Keratinocyte (primary cell): ENCODE results near the gene FHOD3. TPM values are rescaled to one million over a fixed set of nuclear protein-coding genes. Genes with fewer than 3 reads are reported as not detected.

Experiments used
- DNase-seq: peaks from one replicate; pipeline ENCODE4 v3.0.0-alpha.2; 2011; ENCODE audit warnings: low read depth, missing footprints, low spot score
- FAIRE-seq: peaks from 2 replicates; lab custom pipeline; 2011; peaks lifted over from hg19 to GRCh38; lab: Jason Lieb, UNC
- H2AFZ ChIP-seq: 2 replicates; pipeline ENCODE4 v1.6.0; 2012; ENCODE audit warnings: low read length, control low read depth, inconsistent platforms; ENCODE audit not compliant: control insufficient read depth
- H3K27ac ChIP-seq: 2 replicates; pipeline ENCODE4 v1.5.1; 2011; ENCODE audit warnings: low read length; ENCODE audit not compliant: control insufficient read depth, insufficient read depth
- H3K27me3 ChIP-seq: 3 replicates; pipeline ENCODE4 v1.6.0; 2011; ENCODE audit warnings: low read length; ENCODE audit not compliant: control insufficient read depth, insufficient read depth; ENCODE audit errors: extremely low read depth
- H3K36me3 ChIP-seq, 2 experiments: 2 replicates in 1 of 2; 3 replicates in 1 of 2; pipeline ENCODE4 v1.5.1; 2011; ENCODE audit warnings: low read length in 2 of 2, mild to moderate bottlenecking in 1 of 2; ENCODE audit not compliant: control insufficient read depth in 2 of 2, insufficient read depth in 2 of 2; ENCODE audit errors: extremely low read depth in 1 of 2
- H3K4me1 ChIP-seq: 3 replicates; pipeline ENCODE4 v1.5.1; 2011; ENCODE audit warnings: low read length; ENCODE audit not compliant: control insufficient read depth, insufficient read depth; ENCODE audit errors: extremely low read depth
- H3K4me2 ChIP-seq: 3 replicates; pipeline ENCODE4 v1.6.0; 2011; ENCODE audit warnings: low read depth, low read length; ENCODE audit not compliant: control insufficient read depth, insufficient read depth; ENCODE audit errors: extremely low read depth
- H3K4me3 ChIP-seq, 3 experiments: fragments of 200-600 bp in 1 of 3; sonication (generic) in 1 of 3; 2 replicates in 2 of 3; 3 replicates in 1 of 3; pipeline ENCODE4 v1.5.1; 2011 to 2016; ENCODE audit warnings: low read length in 3 of 3, mild to moderate bottlenecking in 3 of 3, control low read depth in 2 of 3, inconsistent platforms in 1 of 3, low read depth in 1 of 3, mixed read lengths in 1 of 3, mixed run types in 1 of 3, moderate library complexity in 1 of 3; ENCODE audit not compliant: control insufficient read depth in 2 of 3, insufficient read depth in 2 of 3; ENCODE audit errors: extremely low read depth in 1 of 3
- H3K79me2 ChIP-seq: 2 replicates; pipeline ENCODE4 v1.6.0; 2012; ENCODE audit warnings: low read length; ENCODE audit not compliant: control insufficient read depth, insufficient read depth
- H3K9ac ChIP-seq: 3 replicates; pipeline ENCODE4 v1.6.0; 2011; ENCODE audit warnings: low read length; ENCODE audit not compliant: control insufficient read depth, insufficient read depth; ENCODE audit errors: extremely low read depth
- H3K9me1 ChIP-seq: 3 replicates; pipeline ENCODE4 v1.6.0; 2011; ENCODE audit warnings: low read length; ENCODE audit not compliant: control insufficient read depth, insufficient read depth; ENCODE audit errors: extremely low read depth
- H3K9me3 ChIP-seq: 2 replicates; pipeline ENCODE4 v1.5.1; 2012; ENCODE audit warnings: low read depth, low read length; ENCODE audit not compliant: control insufficient read depth
- H4K20me1 ChIP-seq: 3 replicates; pipeline ENCODE4 v1.6.0; 2011; ENCODE audit warnings: low read length; ENCODE audit not compliant: control insufficient read depth, insufficient read depth; ENCODE audit errors: extremely low read depth
- CTCF ChIP-seq, 3 experiments: IDR thresholded peaks in 1 of 3; conservative IDR thresholded peaks in 1 of 3; optimal IDR thresholded peaks in 1 of 3; 2 replicates in 2 of 3; 3 replicates in 1 of 3; pipeline versions ENCODE3 to v1.5.1; 2011; ENCODE audit warnings: low read length in 3 of 3, mild to moderate bottlenecking in 3 of 3, moderate library complexity in 2 of 3, control low read depth in 1 of 3, inconsistent platforms in 1 of 3; ENCODE audit not compliant: insufficient read depth in 2 of 3; ENCODE audit errors: extremely low read depth in 1 of 3
- EZH2 ChIP-seq: IDR thresholded peaks from one replicate; pipeline ENCODE4 v1.6.1; 2012; ENCODE audit warnings: inconsistent platforms, mild to moderate bottlenecking, low read length, moderate library complexity
- dilution Hi-C: fragments of 300-500 bp; cut with MboI; formaldehyde crosslinking; loops from one replicate; pipeline ENCODE4 v1.7.0; 2020; ENCODE audit warnings: low sequenced_read_pairs; ENCODE audit not compliant: extremely low pct_ligation_motif_present
- polyA plus RNA-seq, 5 experiments: library from polyadenylated mRNA; depleted of rRNA in 3 of 5; stranded (reverse) in 3 of 5; stranded (forward) in 1 of 5; unstranded in 1 of 5; fragments of >200 nt; gene quantifications; 1 replicate in 1 of 5; 2 replicates in 3 of 5; 3 replicates in 1 of 5; pipeline versions ENCODE4 v1.2.1 to v1.2.3, GENCODE V29; 2011 to 2012; ENCODE audit warnings: missing spikeins in 2 of 5, low read depth in 1 of 5, low replicate concordance in 1 of 5

FHOD3 gene
- polyA plus RNA-seq, 1 donor (not counting 4 experiments of a cell fraction or from before 2014, with no cell fraction given) = 7.7 TPM

- Histone ChIP-seq H3K9me3 (no peaks in the 10 kb centered on the region), H3K79me2 (no peaks in the 10 kb centered on the region), H3K4me2 (no peak overlapping the region), H2AFZ (no peak overlapping the region), H3K27me3 (no peaks in the 10 kb centered on the region), H4K20me1 (no peaks in the 10 kb centered on the region), H3K4me1 (peaks cover 16% of the 10 kb centered on the region), H3K36me3 (no peaks in the 10 kb centered on the region), H3K9me1 (no peaks in the 10 kb centered on the region), H3K9ac (no peak overlapping the region), H3K27ac (no peak overlapping the region), H3K4me3 (no peak overlapping the region)
- dilution Hi-C loops = no loop called here
- FAIRE-seq = no peak
- DNase-seq = no peak
- TF ChIP-seq CTCF (optimal IDR thresholded peaks at IDR 0.05 in 1 of 3, IDR thresholded peaks at IDR 0.05 in 1 of 3, conservative IDR thresholded peaks at IDR 0.05 in 1 of 3; ENCODE audit: extremely low read depth in 1 of 3, insufficient read depth in 2 of 3, low read length in 3 of 3) (no peak), EZH2 (no peak)
These were observed 356.4 kb downstream of the FHOD3 start for GRCh38 chr18:36653870-36654269.

- no peak for TF ChIP-seq EZH2
- TF ChIP-seq CTCF (optimal IDR thresholded peaks at IDR 0.05 in 1 of 3, IDR thresholded peaks at IDR 0.05 in 1 of 3, conservative IDR thresholded peaks at IDR 0.05 in 1 of 3; ENCODE audit: extremely low read depth in 1 of 3, insufficient read depth in 2 of 3, low read length in 3 of 3) = no peak
- H3K79me2 ChIP-seq = no peaks in the 10 kb centered on the region
- peak; percentile 51 for FAIRE-seq
- no peak overlapping the region for H3K4me2 ChIP-seq
- no peak overlapping the region for H3K4me3 ChIP-seq
- no peaks in the 10 kb centered on the region for H3K9me1 ChIP-seq
- H3K9ac ChIP-seq = no peak overlapping the region
- no peaks in the 10 kb centered on the region for H3K27me3 ChIP-seq
- H3K4me1 ChIP-seq = peaks cover 21% of the 10 kb centered on the region
- H4K20me1 ChIP-seq = no peaks in the 10 kb centered on the region
- dilution Hi-C loops = no loop called here
- H3K27ac ChIP-seq = no peak overlapping the region
- DNase-seq = no peak
- H2AFZ ChIP-seq = no peak overlapping the region
- no peaks in the 10 kb centered on the region for H3K9me3 ChIP-seq
- no peaks in the 10 kb centered on the region for H3K36me3 ChIP-seq
These were observed 357.6 kb downstream of the FHOD3 start for GRCh38 chr18:36655074-36655473.
